Liver (tissue), 9 donors: Measurements from ENCODE around the gene PCCB. TPM values are rescaled to one million over a fixed set of nuclear protein-coding genes. Genes with fewer than 3 reads are reported as not detected.

Source experiments
- DNase-seq: peaks from one replicate; pipeline ENCODE4 v3.0.0-alpha.2; 2017; ENCODE audit warnings: low spot score
- H3K27ac ChIP-seq, 2 donors: one replicate each; pipeline ENCODE4 v1.7.0; 2013; ENCODE audit warnings: inconsistent platforms in 2 of 2, low read length in 2 of 2, control low read depth in 1 of 2, low read depth in 1 of 2, mild to moderate bottlenecking in 1 of 2
- H3K27me3 ChIP-seq, 4 donors: one replicate each; pipeline versions ENCODE4 v1.6.1 to v1.7.0; 2013; ENCODE audit warnings: low read length in 3 of 4, inconsistent platforms in 1 of 4, mild to moderate bottlenecking in 1 of 4, moderate library complexity in 1 of 4; ENCODE audit not compliant: control insufficient read depth in 4 of 4, insufficient read depth in 4 of 4
- H3K36me3 ChIP-seq, 4 donors: one replicate each; pipeline versions ENCODE4 v1.6.1 to v1.7.0; 2013; ENCODE audit warnings: low read length in 3 of 4, mild to moderate bottlenecking in 3 of 4, low read depth in 1 of 4, moderate library complexity in 1 of 4; ENCODE audit not compliant: control insufficient read depth in 4 of 4, insufficient read depth in 3 of 4
- H3K4me1 ChIP-seq, 4 donors: one replicate each; pipeline versions ENCODE4 v1.6.1 to v1.7.0; 2013; ENCODE audit warnings: low read length in 3 of 4, mild to moderate bottlenecking in 3 of 4, moderate library complexity in 1 of 4; ENCODE audit not compliant: control insufficient read depth in 4 of 4, insufficient read depth in 4 of 4
- H3K4me3 ChIP-seq, 3 donors: one replicate each; pipeline versions ENCODE4 v1.6.1 to v1.7.0; 2013; ENCODE audit warnings: low read length in 3 of 3, control low read depth in 1 of 3, low read depth in 1 of 3, mild to moderate bottlenecking in 1 of 3
- H3K9ac ChIP-seq, 2 donors: one replicate each; pipeline ENCODE4 v1.7.0; 2013; ENCODE audit warnings: low read length in 2 of 2, mild to moderate bottlenecking in 2 of 2, moderate library complexity in 2 of 2, control low read depth in 1 of 2, low read depth in 1 of 2
- H3K9me3 ChIP-seq, 4 donors: one replicate each; pipeline versions ENCODE4 v1.6.1 to v1.7.0; 2013; ENCODE audit warnings: low read length in 3 of 4; ENCODE audit not compliant: control insufficient read depth in 4 of 4
- ATF3 ChIP-seq: IDR thresholded peaks from 2 replicates; pipeline ENCODE4 v1.6.1; 2016; ENCODE audit warnings: antibody characterized with exemption
- CTCF ChIP-seq: fragments of 150-350 bp; IDR thresholded peaks from 2 replicates; pipeline ENCODE4 v1.5.1; 2017; ENCODE audit warnings: improper control_type of control experiment, low read depth, low read length; ENCODE audit not compliant: missing input control
- FOXA1 ChIP-seq: IDR thresholded peaks from 2 replicates; pipeline ENCODE4 v1.6.1; 2016; ENCODE audit warnings: antibody characterized with exemption
- GABPA ChIP-seq, 2 donors: IDR thresholded peaks in 1 of 2; conservative IDR thresholded peaks in 1 of 2; 2 replicates each; pipeline ENCODE4 v1.6.1; 2016; ENCODE audit warnings: antibody characterized with exemption in 2 of 2, mild to moderate bottlenecking in 1 of 2, moderate library complexity in 1 of 2
- HNF4A ChIP-seq, 2 donors: conservative IDR thresholded peaks; 2 replicates each; pipeline ENCODE4 v1.6.1; 2016; ENCODE audit warnings: antibody characterized with exemption in 2 of 2, mild to moderate bottlenecking in 2 of 2
- JUND ChIP-seq, 2 donors: IDR thresholded peaks; 2 replicates each; pipeline ENCODE4 v1.6.1; 2016; ENCODE audit warnings: antibody characterized with exemption in 2 of 2
- MAX ChIP-seq: IDR thresholded peaks from 2 replicates; pipeline ENCODE4 v1.6.1; 2016; ENCODE audit warnings: antibody characterized with exemption
- NR2F2 ChIP-seq: IDR thresholded peaks from 2 replicates; pipeline ENCODE4 v1.6.1; 2016; ENCODE audit warnings: antibody characterized with exemption
- RAD21 ChIP-seq, 2 donors: IDR thresholded peaks; 2 replicates each; pipeline ENCODE4 v1.6.1; 2016; ENCODE audit warnings: antibody characterized with exemption in 2 of 2, mild to moderate bottlenecking in 2 of 2
- REST ChIP-seq: IDR thresholded peaks from 2 replicates; pipeline ENCODE4 v1.6.1; 2016; ENCODE audit warnings: antibody characterized with exemption, mild to moderate bottlenecking
- RXRA ChIP-seq, 2 donors: IDR thresholded peaks; 2 replicates each; pipeline ENCODE4 v1.6.1; 2017 to 2018; ENCODE audit warnings: antibody characterized with exemption in 2 of 2, mild to moderate bottlenecking in 1 of 2
- SP1 ChIP-seq: IDR thresholded peaks from 2 replicates; pipeline ENCODE4 v1.6.1; 2018; ENCODE audit warnings: antibody characterized with exemption, mild to moderate bottlenecking
- TAF1 ChIP-seq: conservative IDR thresholded peaks from 2 replicates; pipeline ENCODE4 v1.6.1; 2016; ENCODE audit warnings: antibody characterized with exemption, mild to moderate bottlenecking
- ZBTB33 ChIP-seq: IDR thresholded peaks from 2 replicates; pipeline ENCODE4 v1.6.1; 2016; ENCODE audit warnings: antibody characterized with exemption
- WGBS: extraction: QIAGEN DNeasy Blood & Tissue Kit; methylation state at CpG from one replicate; pipeline ENCODE4 v1.1.7; 2013; 5-methylcytosine and 5-hydroxymethylcytosine counted together
- polyA plus RNA-seq, 2 donors: library from polyadenylated mRNA; stranded (reverse) in 1 of 2; unstranded in 1 of 2; fragments of 200-250 nt in 1 of 2; fragments of >200 nt in 1 of 2; fragmentation: Nextera tagmentation in 1 of 2; extraction: Ambion mirVana in 1 of 2; gene quantifications; one replicate each; pipeline versions ENCODE4 v1.2.1 to v1.2.3, GENCODE V29; 2013 to 2015
- total RNA-seq, 2 donors: library from RNA; depleted of rRNA; stranded (reverse); fragments of >200 nt; gene quantifications; one replicate each; pipeline ENCODE4 v1.2.3, GENCODE V29; 2014
- donor health status: healthy.
- donor health status: healthy.
- donor health status: healthy.
- donor health status: healthy.
- donor health status: healthy.

Gene PCCB
- total and polyA plus RNA-seq, 4 donors, result 72.8 to 120 (median 95.0) TPM

GRCh38 chr3:136258199-136258598 lies 8.1 kb downstream of the PCCB start:
- H3K9ac ChIP-seq, result no peak overlapping the region
- H3K36me3 ChIP-seq, result peaks cover 3 to 53% (median 34%) of the 10 kb centered on the region in 4 donors
- H3K27ac ChIP-seq, result no peak overlapping the region
- H3K4me1 ChIP-seq, result peaks cover 0 to 4% (median 0%) of the 10 kb centered on the region in 4 donors
- no peak overlapping the region for H3K4me3 ChIP-seq
- 98% methylated on average over 2 of the region's 2 CpGs for WGBS
- no peaks in the 10 kb centered on the region for H3K27me3 ChIP-seq
- TF ChIP-seq REST, result no peak
- no peak for TF ChIP-seq FOXA1
- no peak for TF ChIP-seq GABPA (IDR thresholded peaks at IDR 0.05 in 1 of 2, conservative IDR thresholded peaks at IDR 0.05 in 1 of 2)
- TF ChIP-seq ZBTB33, result no peak
- TF ChIP-seq CTCF, result no peak
- no peak for TF ChIP-seq ATF3
- no peak for TF ChIP-seq SP1
- TF ChIP-seq NR2F2, result no peak
- TF ChIP-seq RXRA (IDR thresholded peaks at IDR 0.05), result no peak
- no peak for DNase-seq
- no peaks in the 10 kb centered on the region for H3K9me3 ChIP-seq

GRCh38 chr3:136261826-136262225 lies 11.7 kb downstream of the PCCB start:
- Histone ChIP-seq H3K9ac (no peak overlapping the region), H3K9me3 (no peaks in the 10 kb centered on the region), H3K4me1 (no peaks in the 10 kb centered on the region), H3K27ac (no peak overlapping the region), H3K27me3 (no peaks in the 10 kb centered on the region), H3K36me3 (peaks cover 2 to 55% (median 34%) of the 10 kb centered on the region in 4 donors), H3K4me3 (no peak overlapping the region)
- TF ChIP-seq SP1 (no peak), MAX (no peak), TAF1 (no peak), GABPA (IDR thresholded peaks at IDR 0.05 in 1 of 2, conservative IDR thresholded peaks at IDR 0.05 in 1 of 2) (no peak), HNF4A (conservative IDR thresholded peaks at IDR 0.05) (no peak), JUND (IDR thresholded peaks at IDR 0.05) (no peak), RAD21 (IDR thresholded peaks at IDR 0.05) (no peak), ATF3 (no peak)
- no peak for DNase-seq
- 93% methylated on average over 5 of the region's 5 CpGs for WGBS
